ENCODE data around the gene CEP126.

The CEP126 gene

DNA sequence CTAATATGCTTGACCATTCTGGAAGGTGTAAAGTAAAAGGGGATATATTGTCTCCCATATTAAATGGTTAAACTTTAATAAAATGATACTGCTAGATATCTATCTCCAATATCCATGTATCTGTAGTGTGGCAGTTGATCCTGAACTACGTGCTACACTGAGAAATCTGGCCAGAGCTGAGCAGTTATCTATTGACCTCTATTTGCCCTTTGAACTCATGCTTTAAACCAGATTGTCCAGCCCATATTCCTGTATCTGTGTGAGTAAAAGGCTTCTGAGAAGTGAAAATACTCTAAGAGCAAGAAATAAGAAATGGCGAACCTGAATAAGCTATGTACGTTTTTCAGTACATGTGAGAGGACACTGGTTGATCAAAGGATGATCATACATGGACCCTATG is 40.5 kb downstream of the CEP126 start:
- Histone ChIP-seq H3K4me3 (ENCODE audit: low read depth, low read length) (no peak overlapping the region), H3K4me1 (ENCODE audit: control insufficient read depth, insufficient read depth, low read length) (no peaks in the 10 kb centered on the region), H3K27ac (ENCODE audit: extremely low read depth, low read depth, low read length) (no peak overlapping the region), H3K9me3 (ENCODE audit: control insufficient read depth, insufficient read depth, low read depth, low read length) (no peaks in the 10 kb centered on the region), H3K36me3 (ENCODE audit: control insufficient read depth in 2 of 2, insufficient read depth in 1 of 2, low read length in 2 of 2) (no peaks in the 10 kb centered on the region)
- ChIA-PET POLR2A (no interaction called here), CTCF (no interaction called here)
- TF ChIP-seq, protein P1, sequence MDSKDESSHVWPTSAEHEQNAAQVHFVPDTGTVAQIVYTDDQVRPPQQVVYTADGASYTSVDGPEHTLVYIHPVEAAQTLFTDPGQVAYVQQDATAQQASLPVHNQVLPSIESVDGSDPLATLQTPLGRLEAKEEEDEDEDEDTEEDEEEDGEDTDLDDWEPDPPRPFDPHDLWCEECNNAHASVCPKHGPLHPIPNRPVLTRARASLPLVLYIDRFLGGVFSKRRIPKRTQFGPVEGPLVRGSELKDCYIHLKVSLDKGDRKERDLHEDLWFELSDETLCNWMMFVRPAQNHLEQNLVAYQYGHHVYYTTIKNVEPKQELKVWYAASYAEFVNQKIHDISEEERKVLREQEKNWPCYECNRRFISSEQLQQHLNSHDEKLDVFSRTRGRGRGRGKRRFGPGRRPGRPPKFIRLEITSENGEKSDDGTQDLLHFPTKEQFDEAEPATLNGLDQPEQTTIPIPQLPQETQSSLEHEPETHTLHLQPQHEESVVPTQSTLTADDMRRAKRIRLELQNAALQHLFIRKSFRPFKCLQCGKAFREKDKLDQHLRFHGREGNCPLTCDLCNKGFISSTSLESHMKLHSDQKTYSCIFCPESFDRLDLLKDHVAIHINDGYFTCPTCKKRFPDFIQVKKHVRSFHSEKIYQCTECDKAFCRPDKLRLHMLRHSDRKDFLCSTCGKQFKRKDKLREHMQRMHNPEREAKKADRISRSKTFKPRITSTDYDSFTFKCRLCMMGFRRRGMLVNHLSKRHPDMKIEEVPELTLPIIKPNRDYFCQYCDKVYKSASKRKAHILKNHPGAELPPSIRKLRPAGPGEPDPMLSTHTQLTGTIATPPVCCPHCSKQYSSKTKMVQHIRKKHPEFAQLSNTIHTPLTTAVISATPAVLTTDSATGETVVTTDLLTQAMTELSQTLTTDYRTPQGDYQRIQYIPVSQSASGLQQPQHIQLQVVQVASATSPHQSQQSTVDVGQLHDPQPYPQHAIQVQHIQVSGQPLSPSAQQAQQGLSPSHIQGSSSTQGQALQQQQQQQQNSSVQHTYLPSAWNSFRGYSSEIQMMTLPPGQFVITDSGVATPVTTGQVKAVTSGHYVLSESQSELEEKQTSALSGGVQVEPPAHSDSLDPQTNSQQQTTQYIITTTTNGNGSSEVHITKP (tag by site-specific recombination; IDR thresholded peaks at IDR 0.05), result no peak
- TF ChIP-seq SALL2 (tag by site-specific recombination; IDR thresholded peaks at IDR 0.05; ENCODE audit: borderline replicate concordance), result no peak
- no peak for TF ChIP-seq ZNF132 (tag by site-specific recombination; IDR thresholded peaks at IDR 0.05; ENCODE audit: borderline replicate concordance)
- no peak for TF ChIP-seq ZNF571 (tag by site-specific recombination; IDR thresholded peaks at IDR 0.05)
- TF ChIP-seq ZNF580 (tag by site-specific recombination; IDR thresholded peaks at IDR 0.05), result no peak
- no peak for TF ChIP-seq PATZ1 (tag by site-specific recombination; IDR thresholded peaks at IDR 0.05)
- no peak for TF ChIP-seq MZF1 (tag by site-specific recombination; IDR thresholded peaks at IDR 0.05; ENCODE audit: borderline replicate concordance)

- ChIA-PET CTCF (no interaction called here), POLR2A (no interaction called here)
- Histone ChIP-seq H3K4me1 (ENCODE audit: control insufficient read depth, insufficient read depth, low read length) (no peaks in the 10 kb centered on the region), H3K27ac (ENCODE audit: extremely low read depth, low read depth, low read length) (no peak overlapping the region), H3K4me3 (ENCODE audit: low read depth, low read length) (no peak overlapping the region), H3K9me3 (ENCODE audit: control insufficient read depth, insufficient read depth, low read depth, low read length) (no peaks in the 10 kb centered on the region), H3K36me3 (ENCODE audit: control insufficient read depth in 2 of 2, insufficient read depth in 1 of 2, low read length in 2 of 2) (no peaks in the 10 kb centered on the region)
- TF ChIP-seq ZNF76 (tag by site-specific recombination; IDR thresholded peaks at IDR 0.05; ENCODE audit: borderline replicate concordance, low read depth) (no peak), ZNF423 (tag by site-specific recombination; IDR thresholded peaks at IDR 0.05) (no peak), ZNF501 (tag by site-specific recombination; IDR thresholded peaks at IDR 0.05) (no peak), ZNF354C (tag by site-specific recombination; IDR thresholded peaks at IDR 0.05; ENCODE audit: borderline replicate concordance, low read depth) (no peak), ZNF621 (tag by site-specific recombination; IDR thresholded peaks at IDR 0.05) (no peak), ZNF221 (tag by site-specific recombination; IDR thresholded peaks at IDR 0.05; ENCODE audit: borderline replicate concordance) (no peak), PATZ1 (tag by site-specific recombination; IDR thresholded peaks at IDR 0.05) (no peak), TRIM28 (IDR thresholded peaks at IDR 0.05; ENCODE audit: borderline replicate concordance, low read length) (no peak), ZNF302 (tag by site-specific recombination; IDR thresholded peaks at IDR 0.05; ENCODE audit: low read depth) (no peak), MZF1 (tag by site-specific recombination; IDR thresholded peaks at IDR 0.05; ENCODE audit: borderline replicate concordance) (no peak), ZSCAN4 (tag by site-specific recombination; IDR thresholded peaks at IDR 0.05) (no peak)
- TF ChIP-seq, protein P2, sequence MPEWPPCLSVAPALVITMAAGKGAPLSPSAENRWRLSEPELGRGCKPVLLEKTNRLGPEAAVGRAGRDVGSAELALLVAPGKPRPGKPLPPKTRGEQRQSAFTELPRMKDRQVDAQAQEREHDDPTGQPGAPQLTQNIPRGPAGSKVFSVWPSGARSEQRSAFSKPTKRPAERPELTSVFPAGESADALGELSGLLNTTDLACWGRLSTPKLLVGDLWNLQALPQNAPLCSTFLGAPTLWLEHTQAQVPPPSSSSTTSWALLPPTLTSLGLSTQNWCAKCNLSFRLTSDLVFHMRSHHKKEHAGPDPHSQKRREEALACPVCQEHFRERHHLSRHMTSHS (tag by site-specific recombination; IDR thresholded peaks at IDR 0.05), result no peak
These were observed 40.9 kb downstream of the CEP126 start for GRCh38 chr11:101955701-101956100.

Measured in HEK293 (cell line).